Measurements from ENCODE around the gene ANKH. TPM values are rescaled to one million over a fixed set of nuclear protein-coding genes. Genes with fewer than 3 reads are reported as not detected.

The ANKH gene
- polyA plus RNA-seq, 1 donor (not counting 4 experiments of a cell fraction or from before 2014, with no cell fraction given), result 13.8 TPM

GRCh38 chr5:14730466-14730865 lies 141.1 kb downstream of the ANKH start:
- TF ChIP-seq CTCF (optimal IDR thresholded peaks at IDR 0.05 in 1 of 3, IDR thresholded peaks at IDR 0.05 in 1 of 3, conservative IDR thresholded peaks at IDR 0.05 in 1 of 3; ENCODE audit: extremely low read depth in 1 of 3, insufficient read depth in 2 of 3, low read length in 3 of 3) (no peak), EZH2 (IDR thresholded peaks at IDR 0.05; ENCODE audit: low read length) (no peak)
- Histone ChIP-seq H3K9ac (ENCODE audit: control insufficient read depth, extremely low read depth, insufficient read depth, low read length) (no peak overlapping the region), H3K9me1 (ENCODE audit: control insufficient read depth, extremely low read depth, insufficient read depth, low read length) (no peaks in the 10 kb centered on the region), H2AFZ (ENCODE audit: control insufficient read depth, low read length) (no peak overlapping the region), H3K27ac (ENCODE audit: control insufficient read depth, insufficient read depth, low read length) (no peak overlapping the region), H3K79me2 (ENCODE audit: control insufficient read depth, insufficient read depth, low read length) (no peaks in the 10 kb centered on the region), H3K36me3 (ENCODE audit: control insufficient read depth in 2 of 2, extremely low read depth in 1 of 2, insufficient read depth in 2 of 2, low read length in 2 of 2) (no peaks in the 10 kb centered on the region), H3K4me1 (ENCODE audit: control insufficient read depth, extremely low read depth, insufficient read depth, low read length) (peaks cover 6% of the 10 kb centered on the region), H3K9me3 (ENCODE audit: control insufficient read depth, low read depth, low read length) (no peaks in the 10 kb centered on the region), H3K27me3 (ENCODE audit: control insufficient read depth, extremely low read depth, insufficient read depth, low read length) (no peaks in the 10 kb centered on the region), H3K4me2 (ENCODE audit: control insufficient read depth, extremely low read depth, insufficient read depth, low read depth, low read length) (no peak overlapping the region), H3K4me3 (ENCODE audit: control insufficient read depth in 2 of 3, extremely low read depth in 1 of 3, insufficient read depth in 2 of 3, low read depth in 1 of 3, low read length in 3 of 3) (no peak overlapping the region), H4K20me1 (ENCODE audit: control insufficient read depth, extremely low read depth, insufficient read depth, low read length) (no peaks in the 10 kb centered on the region)
- dilution Hi-C loops (cut with MboI; ENCODE audit: extremely low pct_ligation_motif_present, low sequenced_read_pairs), result no loop called here
- FAIRE-seq (no peak), DNase-seq (ENCODE audit: low read depth, low spot score) (no peak)

GRCh38 chr5:14729448-14730385 lies 141.9 kb downstream of the ANKH start:
- Histone ChIP-seq H2AFZ (ENCODE audit: control insufficient read depth, low read length) (no peak overlapping the region), H4K20me1 (ENCODE audit: control insufficient read depth, extremely low read depth, insufficient read depth, low read length) (no peaks in the 10 kb centered on the region), H3K9me3 (ENCODE audit: control insufficient read depth, low read depth, low read length) (no peaks in the 10 kb centered on the region), H3K9ac (ENCODE audit: control insufficient read depth, extremely low read depth, insufficient read depth, low read length) (no peak overlapping the region), H3K4me2 (ENCODE audit: control insufficient read depth, extremely low read depth, insufficient read depth, low read depth, low read length) (no peak overlapping the region), H3K27me3 (ENCODE audit: control insufficient read depth, extremely low read depth, insufficient read depth, low read length) (no peaks in the 10 kb centered on the region), H3K4me3 (ENCODE audit: control insufficient read depth in 2 of 3, extremely low read depth in 1 of 3, insufficient read depth in 2 of 3, low read depth in 1 of 3, low read length in 3 of 3) (no peak overlapping the region), H3K27ac (ENCODE audit: control insufficient read depth, insufficient read depth, low read length) (no peak overlapping the region), H3K9me1 (ENCODE audit: control insufficient read depth, extremely low read depth, insufficient read depth, low read length) (no peaks in the 10 kb centered on the region), H3K36me3 (ENCODE audit: control insufficient read depth in 2 of 2, extremely low read depth in 1 of 2, insufficient read depth in 2 of 2, low read length in 2 of 2) (no peaks in the 10 kb centered on the region), H3K79me2 (ENCODE audit: control insufficient read depth, insufficient read depth, low read length) (no peaks in the 10 kb centered on the region), H3K4me1 (ENCODE audit: control insufficient read depth, extremely low read depth, insufficient read depth, low read length) (peaks cover 6% of the 10 kb centered on the region)
- FAIRE-seq (no peak), DNase-seq (ENCODE audit: low read depth, low spot score) (no peak)
- no peak for TF ChIP-seq CTCF (optimal IDR thresholded peaks at IDR 0.05 in 1 of 3, IDR thresholded peaks at IDR 0.05 in 1 of 3, conservative IDR thresholded peaks at IDR 0.05 in 1 of 3; ENCODE audit: extremely low read depth in 1 of 3, insufficient read depth in 2 of 3, low read length in 3 of 3)
- TF ChIP-seq EZH2 (IDR thresholded peaks at IDR 0.05; ENCODE audit: low read length), result no peak
- dilution Hi-C loops (cut with MboI; ENCODE audit: extremely low pct_ligation_motif_present, low sequenced_read_pairs), result no loop called here
